CD4-positive, alpha-beta T cell treated with Interleukin-10 for 1 hour (primary cell): ENCODE data around the gene IZUMO2.
"Not testable (repeated sequence)": the region's sequence is repeated elsewhere in the genome, so short reads cannot be mapped to it uniquely, and the experiment has no call there.

Experiments used
- DNase-seq: peaks from one replicate; pipeline ENCODE4 v3.0.0-alpha.2; 2020

Gene IZUMO2

GRCh38 chr19:50134777-50135719 lies 28.0 kb downstream of the IZUMO2 start:
- DNase-seq, result not testable (repeated sequence)

GRCh38 chr19:50133518-50134492 lies 29.3 kb downstream of the IZUMO2 start:
- DNase-seq, result not testable (repeated sequence)

GRCh38 chr19:50104012-50104411 lies 59.1 kb downstream of the IZUMO2 start:
- DNase-seq, result not testable (repeated sequence)

- not testable (repeated sequence) for DNase-seq
These were observed 59.7 kb downstream of the IZUMO2 start for GRCh38 chr19:50103405-50103804.
